ENCODE data around the gene GGT6.

The GGT6 gene

GRCh38 chr17:4519361-4519788 lies 41.0 kb downstream of the GGT6 start:
- DNase-seq = no peak

DNA sequence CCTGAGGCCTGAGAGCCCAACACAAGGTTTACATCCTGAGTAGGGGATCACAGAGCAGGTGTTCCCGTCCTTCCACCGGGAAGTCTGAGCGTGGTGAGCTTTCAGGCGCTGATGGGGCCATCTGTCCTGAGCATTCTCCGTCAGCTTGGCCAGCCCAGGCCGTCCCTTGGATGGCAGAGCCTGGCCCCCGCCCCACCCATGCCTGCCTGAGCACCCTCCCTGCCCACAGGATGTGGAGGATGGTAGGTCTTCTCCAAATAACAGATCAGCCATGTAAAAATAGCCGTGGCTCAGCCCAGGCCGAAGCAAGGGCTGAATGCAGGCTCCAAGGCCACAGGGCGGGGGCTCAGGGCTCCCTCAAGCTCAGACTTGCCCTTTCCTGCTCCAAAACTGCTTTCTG lies 41.5 kb downstream of the GGT6 start:
- no peak for DNase-seq

DNA sequence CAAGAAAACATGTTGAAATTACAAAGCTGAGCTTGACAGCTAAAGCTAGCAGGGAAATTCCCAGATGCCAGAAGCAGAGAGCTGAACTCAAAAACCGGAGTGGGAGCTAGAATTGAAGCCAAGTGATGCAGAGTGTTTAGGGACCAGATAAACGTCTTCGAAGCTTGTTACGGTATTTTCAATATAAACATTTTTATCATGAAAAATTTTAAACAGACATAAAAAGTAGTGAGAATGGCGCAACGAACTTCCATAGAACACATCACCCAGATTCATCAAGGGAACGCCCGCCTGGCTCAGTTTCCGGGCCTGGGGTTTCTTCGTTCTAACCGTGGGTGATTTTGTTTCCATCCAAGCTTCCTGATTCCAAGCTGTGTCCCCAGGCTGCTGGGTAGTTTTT lies 43.6 kb downstream of the GGT6 start:
- DNase-seq = no peak

DNA sequence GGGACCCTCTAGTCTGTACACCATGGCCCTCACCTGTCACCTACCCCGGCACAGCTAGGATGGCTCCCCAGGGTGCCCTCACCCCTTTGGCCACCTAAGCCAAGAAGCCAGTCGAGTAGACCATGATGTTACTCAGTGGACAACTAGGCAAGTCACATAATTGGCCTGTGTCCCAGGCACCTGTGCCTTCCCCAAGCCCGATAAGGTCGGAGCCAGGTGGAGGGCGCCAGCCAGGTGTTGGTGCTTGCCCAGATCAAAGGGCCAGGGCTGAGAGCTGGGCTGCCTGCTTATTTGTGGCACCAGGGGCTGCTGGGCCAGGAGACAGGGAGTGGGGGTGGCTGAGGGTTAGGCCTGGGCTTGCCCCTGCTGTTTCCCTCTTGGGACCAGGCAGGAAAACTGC lies 44.9 kb downstream of the GGT6 start:
- DNase-seq = no peak

- no peak for DNase-seq
These were observed 45.6 kb downstream of the GGT6 start for GRCh38 chr17:4514779-4515178.

GRCh38 chr17:4514206-4514605 lies 46.2 kb downstream of the GGT6 start:
- no peak for DNase-seq

DNA sequence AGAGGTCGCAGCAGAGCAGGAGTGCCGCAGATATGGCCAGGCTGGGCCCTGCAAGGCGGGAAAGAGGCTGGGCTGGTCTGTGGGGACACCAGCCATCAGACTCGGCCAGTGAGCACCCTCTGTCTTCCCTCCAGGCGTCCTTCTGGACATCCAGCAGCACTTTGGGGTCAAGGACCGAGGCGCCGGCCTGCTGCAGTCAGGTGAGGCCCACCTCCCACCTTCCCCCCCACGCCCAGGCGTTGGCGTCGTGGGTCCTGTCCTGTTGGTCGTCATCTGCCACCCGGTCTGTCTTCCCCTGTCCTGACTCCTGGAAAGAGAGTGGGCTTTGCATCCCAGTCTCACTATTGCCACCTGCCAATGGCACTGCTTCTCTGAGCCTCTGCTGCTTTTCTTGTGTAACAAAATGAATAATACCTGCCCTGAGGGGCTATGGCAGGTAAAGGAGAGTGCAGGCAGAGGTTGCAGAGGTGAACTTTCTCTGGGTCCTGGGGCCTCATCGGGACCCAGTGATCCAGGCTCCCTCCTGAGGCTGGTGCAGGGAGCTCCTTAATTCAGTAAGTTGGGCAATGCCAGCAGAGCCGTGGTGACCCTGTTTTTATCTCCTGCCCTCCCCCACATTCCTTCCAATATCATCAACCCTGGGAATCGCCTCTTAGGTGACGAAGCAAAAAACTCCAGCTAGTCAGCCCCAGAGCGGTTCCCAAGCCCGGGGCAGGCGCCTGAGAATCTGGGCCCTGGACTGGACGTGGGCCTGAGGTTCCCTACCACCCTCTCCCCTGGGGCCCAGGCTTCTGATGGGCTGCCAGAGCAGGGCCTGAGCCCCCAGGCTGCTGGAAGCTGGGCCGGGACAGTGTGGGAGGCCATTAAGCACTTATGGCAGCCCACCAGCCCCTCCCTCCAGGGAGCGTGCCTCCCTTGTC lies 47.0 kb downstream of the GGT6 start:
- DNase-seq = no peak

DNA sequence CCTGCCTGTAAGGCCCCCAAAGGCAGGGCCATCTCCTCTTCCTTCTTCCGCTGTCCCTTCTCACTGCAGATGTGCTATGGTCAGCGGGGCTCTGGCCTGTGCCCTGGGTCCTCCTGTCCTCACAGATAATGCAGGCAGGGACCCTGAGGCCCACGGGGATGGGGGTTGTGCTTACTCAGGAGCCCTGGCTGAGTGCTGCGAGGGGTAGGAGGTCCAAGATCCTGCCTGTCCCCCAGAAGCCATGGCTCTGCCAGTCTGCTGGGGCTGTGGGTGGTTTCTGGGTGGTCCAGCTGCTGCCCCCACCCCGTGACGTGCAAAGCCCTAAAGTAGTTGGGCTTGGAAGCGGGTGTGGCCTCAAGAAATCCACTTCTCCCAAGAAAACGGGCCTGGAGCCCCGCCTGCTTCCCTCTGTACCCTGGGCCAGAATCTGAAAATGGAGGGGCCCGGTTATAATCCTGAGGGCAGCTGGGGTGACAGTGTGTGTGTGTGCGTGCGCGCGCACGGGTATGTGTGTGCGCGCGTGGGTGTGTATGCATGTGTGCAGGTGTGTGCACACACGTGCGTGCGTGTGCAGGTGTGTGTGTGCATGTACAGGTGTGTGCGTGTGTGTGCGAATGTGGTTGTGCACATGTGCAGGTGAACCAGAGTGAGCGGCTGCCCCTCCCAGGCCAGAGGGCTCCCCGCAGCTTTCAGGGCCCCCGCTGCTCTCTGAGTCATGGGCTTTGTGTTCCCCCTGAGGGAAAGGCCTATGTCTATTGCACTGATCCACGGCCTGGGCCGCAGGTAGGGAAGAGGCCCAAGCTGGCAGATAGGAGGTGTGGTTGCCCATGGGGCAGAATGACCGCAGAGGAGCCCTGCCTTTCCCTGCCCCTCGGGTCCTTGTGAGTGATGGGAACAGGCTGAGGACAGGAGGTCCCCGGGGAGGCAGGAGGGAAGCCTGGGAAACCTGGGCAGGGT lies 47.9 kb downstream of the GGT6 start:
- DNase-seq = no peak

DNA sequence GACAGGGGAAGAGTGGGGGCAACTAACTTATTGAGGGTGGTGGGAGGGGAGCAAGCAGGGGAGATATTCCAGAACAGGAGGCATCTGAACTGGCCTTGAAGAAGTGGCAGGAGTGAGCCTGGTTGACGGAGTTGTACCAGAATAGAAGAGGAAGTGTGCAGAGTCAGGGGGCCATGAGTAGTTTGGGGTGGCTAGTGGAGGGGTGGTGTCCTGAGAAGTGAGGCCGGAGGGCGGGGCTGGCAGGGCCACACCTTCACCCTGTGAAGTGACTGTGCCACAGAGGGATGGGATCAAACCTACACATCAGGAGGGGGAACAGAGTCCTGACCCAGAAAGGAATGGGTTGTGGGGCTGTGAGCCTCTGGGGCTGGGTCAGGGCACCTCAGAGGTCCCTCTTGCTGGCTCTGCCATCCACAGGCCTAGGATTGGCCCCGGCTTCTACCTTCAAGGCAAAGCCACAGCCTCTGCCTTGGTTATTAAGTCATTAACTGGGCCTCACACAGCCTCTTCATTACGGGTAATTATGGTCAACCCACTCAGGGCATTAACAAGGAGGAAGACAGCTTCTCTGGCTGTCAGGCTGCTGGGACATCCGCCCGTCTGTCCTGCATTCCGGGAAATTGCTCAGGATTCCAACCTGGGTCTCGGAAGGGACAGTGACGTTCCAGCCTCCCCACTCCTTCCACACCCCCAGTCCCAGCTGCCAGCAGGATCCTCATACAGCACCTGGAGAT lies 49.0 kb downstream of the GGT6 start:
- no peak for DNase-seq

DNA sequence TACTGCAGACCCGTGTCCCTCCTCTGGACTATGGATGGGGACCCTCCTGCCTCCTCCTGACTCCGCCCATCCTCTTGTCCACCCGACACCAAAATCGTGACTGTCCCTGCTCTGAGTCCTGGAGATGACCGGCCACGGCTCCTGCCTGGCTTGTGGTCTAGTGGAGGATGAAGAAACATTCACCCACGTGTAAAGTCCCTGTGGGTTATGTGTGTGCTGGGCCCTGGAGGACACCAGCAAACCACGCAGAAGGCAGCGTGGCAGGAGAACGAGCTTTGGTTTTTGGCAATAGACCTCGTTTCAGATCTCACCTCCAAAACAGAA lies 49.8 kb downstream of the GGT6 start:
- DNase-seq = no peak

DNA sequence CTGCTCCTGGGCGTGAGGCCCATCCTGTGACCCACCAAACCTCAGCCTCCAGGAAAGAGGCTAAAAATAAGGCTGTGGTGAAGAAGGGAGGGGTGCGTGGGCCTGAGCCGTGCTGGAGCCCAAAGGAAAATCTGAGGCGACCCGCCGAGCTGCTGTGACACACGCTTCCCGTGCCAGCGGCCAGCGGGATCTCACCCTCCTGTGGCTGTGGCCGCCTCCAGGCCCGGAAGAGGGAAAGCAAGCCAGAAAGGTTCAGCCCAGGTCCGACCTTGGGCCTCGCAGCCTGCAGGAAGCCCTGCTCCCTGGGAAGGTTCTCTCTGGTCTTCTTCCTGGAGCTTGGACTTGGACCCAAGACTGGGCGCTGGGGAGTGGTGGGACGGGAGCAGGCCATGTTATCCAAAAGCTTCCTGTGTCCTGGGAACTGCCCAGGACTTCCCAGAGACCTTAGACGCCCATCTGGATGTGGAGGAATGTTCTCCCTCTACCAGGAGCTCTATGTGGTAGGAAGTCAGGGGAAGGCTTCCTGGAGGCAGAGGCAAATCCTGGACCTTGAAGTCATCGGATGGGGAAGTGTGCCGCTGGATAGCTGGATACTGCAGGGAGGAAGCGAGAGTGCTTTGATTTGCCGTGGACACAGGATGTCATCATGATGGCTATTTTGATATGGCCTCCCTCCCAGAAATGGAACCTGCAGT lies 50.3 kb downstream of the GGT6 start:
- no peak for DNase-seq

- no peak for DNase-seq
These were observed 51.0 kb downstream of the GGT6 start for GRCh38 chr17:4509401-4509800.

DNA sequence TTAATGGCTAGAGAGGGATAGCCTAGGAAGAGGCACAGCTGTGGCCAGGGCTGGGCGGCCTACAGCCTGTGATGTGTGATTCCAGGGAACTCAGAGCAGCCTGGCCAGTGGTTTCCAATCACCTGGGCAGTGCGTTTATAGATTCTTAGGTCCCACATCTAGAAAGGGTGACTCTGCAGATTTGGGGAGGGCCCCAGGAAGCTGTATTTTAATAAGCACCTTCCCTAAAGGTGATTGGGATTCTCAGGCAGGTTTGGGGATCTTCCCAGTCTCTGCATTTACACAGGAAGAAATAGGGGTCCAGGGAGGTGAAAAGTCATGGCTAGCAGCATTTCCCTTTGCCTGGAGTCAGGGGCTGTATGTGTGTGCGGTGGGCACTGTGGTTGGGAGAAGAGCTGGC lies 52.2 kb downstream of the GGT6 start:
- DNase-seq = no peak

DNA sequence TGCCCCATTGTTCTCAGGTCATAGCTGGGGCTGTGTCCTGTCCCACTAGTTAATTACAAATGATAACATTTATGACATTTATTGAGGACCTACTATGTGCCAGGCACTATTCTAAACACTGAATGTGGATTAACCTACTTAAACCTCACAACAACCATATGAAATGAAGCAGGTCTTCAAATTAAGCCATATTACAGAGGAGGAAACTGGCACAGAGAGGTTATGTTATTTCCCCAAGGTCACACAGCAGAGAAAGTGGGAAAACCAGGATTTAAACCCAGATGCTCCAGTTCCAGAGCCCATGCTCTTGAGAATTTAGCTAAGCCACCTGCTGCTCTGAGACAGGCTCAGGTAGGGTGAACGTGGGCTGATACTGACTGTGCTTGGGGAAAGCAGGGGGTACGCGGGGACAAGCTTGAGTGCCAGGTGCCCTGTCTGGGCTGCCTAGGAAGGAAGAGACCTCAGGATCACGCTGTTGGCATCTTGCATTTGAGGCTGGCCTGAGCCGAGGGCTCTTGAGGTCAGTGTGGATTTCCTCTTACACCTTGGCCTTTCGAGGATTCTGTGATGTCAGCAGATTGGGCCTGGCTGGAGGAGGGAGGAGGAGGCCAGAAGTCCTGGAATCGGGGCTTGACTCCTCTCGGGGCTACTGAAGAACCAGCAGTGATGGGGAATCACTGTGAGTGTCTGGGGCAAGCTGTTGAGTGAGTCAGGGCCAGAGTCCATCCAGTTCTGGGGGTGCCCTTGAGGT lies 52.8 kb downstream of the GGT6 start:
- DNase-seq = no peak
